Kidney epithelial cell (primary cell): ENCODE data around the gene ZSCAN22. TPM values are rescaled to one million over a fixed set of nuclear protein-coding genes. Genes with fewer than 3 reads are reported as not detected.

Source experiments
- DNase-seq: peaks from one replicate; pipeline ENCODE4 v3.0.0-alpha.2; 2010; ENCODE audit warnings: low read depth
- H3K27me3 ChIP-seq: 2 replicates; pipeline ENCODE4 v1.6.0; 2011; ENCODE audit warnings: low read length; ENCODE audit not compliant: control insufficient read depth, insufficient read depth
- H3K36me3 ChIP-seq: 2 replicates; pipeline ENCODE4 v1.5.1; 2011; ENCODE audit warnings: low read length; ENCODE audit not compliant: control insufficient read depth, insufficient read depth
- H3K4me3 ChIP-seq: 2 replicates; pipeline ENCODE4 v1.5.1; 2011; ENCODE audit warnings: low read depth, mild to moderate bottlenecking, control low read depth, low read length
- total RNA-seq: library from RNA; depleted of rRNA; stranded (reverse); fragments of >200 nt; gene quantifications from 2 replicates; pipeline ENCODE4 v1.2.3, GENCODE V29; 2015
- TF ChIP-seq, protein P1 (sequence below): IDR thresholded peaks from 2 replicates; pipeline ENCODE4 v1.5.1; 2011; ENCODE audit warnings: mild to moderate bottlenecking, moderate library complexity, low read length, control low read depth, inconsistent platforms; ENCODE audit not compliant: insufficient read depth, poor library complexity, severe bottlenecking

Gene ZSCAN22
- total RNA-seq, 1 donor from 2014 or later, result 2.0 TPM

DNA sequence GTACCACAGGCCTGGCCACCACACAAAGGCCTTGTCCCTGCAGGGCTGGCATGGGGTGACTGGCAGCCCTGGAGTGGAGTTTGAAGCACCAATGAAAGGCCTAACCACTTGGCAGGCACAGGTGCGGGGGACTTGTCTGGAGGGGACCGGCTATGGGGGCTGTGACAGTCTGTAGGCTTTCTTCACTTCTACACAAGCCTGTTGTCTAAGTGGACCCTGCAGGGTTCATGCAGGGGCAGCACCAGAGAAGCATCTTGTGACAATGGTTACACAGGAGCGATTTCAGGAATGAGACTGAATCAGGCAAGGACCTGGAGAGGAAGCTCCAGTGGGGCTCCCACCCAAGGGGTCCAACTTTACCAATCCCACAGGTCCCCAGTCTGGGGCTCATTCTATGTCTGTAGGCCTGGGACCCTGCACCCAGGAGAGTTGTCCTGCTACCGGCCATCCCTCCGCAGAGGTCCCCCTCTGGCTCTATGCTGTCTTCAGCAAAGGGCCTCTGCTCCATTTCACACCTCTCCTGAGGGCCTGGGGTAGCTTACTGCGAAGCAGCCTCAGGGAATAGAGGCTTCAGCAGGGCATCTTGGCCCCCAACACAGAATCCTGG is 56.3 kb downstream of the ZSCAN22 start:
- TF ChIP-seq, protein P1, sequence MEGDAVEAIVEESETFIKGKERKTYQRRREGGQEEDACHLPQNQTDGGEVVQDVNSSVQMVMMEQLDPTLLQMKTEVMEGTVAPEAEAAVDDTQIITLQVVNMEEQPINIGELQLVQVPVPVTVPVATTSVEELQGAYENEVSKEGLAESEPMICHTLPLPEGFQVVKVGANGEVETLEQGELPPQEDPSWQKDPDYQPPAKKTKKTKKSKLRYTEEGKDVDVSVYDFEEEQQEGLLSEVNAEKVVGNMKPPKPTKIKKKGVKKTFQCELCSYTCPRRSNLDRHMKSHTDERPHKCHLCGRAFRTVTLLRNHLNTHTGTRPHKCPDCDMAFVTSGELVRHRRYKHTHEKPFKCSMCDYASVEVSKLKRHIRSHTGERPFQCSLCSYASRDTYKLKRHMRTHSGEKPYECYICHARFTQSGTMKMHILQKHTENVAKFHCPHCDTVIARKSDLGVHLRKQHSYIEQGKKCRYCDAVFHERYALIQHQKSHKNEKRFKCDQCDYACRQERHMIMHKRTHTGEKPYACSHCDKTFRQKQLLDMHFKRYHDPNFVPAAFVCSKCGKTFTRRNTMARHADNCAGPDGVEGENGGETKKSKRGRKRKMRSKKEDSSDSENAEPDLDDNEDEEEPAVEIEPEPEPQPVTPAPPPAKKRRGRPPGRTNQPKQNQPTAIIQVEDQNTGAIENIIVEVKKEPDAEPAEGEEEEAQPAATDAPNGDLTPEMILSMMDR, result no peak

DNA sequence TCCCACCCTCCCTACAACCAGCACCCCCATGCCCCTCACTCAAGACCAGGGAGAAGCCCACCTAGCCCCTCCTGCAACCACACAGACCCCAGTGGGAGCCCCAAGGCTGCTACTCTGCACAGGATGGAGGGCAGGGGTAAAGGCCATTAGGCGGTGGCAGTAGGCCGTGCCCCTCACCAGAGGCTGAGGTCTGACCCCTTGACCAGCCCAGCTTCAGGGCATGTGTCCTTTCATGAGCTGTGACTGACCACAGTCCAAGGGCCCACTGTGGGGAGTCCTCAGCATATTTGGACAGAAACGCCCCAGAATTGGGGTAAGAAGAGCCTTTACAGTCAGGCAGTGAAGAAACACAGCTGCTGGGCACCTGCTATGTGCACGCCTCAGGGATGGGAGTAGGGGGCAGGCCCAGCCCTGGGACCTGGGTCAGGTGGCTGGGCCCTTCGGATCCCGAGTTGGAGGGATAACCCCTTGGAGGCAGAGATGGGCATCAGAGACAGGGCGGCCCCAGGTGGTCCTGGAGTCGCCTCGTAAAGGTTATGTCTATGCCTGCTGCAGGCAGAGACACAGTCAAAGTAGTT is 58.6 kb downstream of the ZSCAN22 start:
- H3K4me3 ChIP-seq, result no peak overlapping the region
- no peak for DNase-seq
- H3K27me3 ChIP-seq, result no peaks in the 10 kb centered on the region
- H3K36me3 ChIP-seq, result no peaks in the 10 kb centered on the region
- TF ChIP-seq, protein P1, result no peak

More for the DNA sequence above, 56.3 kb downstream of the ZSCAN22 start:
- Histone ChIP-seq H3K4me3 (no peak overlapping the region), H3K36me3 (no peaks in the 10 kb centered on the region), H3K27me3 (no peaks in the 10 kb centered on the region)
- no peak for DNase-seq

DNA sequence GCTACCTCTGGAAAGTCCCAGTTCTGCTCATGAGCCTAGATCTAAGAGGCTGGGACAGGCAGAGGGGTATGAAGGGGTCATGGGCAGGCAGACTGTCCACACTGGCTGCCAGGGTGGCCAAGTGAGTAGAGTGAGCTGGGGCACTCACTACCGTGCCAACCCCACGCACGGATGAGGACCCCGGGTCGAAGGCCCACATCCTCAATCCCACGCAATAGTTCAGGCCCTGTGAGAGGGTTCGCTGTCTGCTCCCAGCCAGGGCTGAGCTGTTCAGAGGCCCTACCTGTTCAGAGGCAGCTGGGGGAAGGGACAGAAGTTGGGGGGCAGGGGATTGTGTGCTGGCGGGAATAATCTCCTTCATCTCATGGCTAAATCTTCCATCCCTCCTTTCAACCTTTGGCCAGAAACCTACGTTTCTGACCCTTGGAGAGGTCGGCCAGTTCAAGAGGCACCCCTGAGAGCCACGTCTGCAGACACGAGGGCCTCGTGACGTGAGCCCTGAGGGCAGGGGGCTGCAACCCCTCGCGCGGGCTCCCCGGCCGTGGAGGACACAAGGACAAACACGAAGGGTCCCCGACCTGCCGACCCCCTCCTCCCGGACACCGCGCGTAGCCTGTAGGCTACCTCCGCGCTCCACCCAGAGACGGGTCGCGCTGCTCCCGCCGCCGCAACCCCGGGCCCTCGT is 59.2 kb downstream of the ZSCAN22 start:
- H3K4me3 ChIP-seq, result peak overlapping the region; percentile 51
- no peaks in the 10 kb centered on the region for H3K36me3 ChIP-seq
- DNase-seq, result no peak
- no peaks in the 10 kb centered on the region for H3K27me3 ChIP-seq
- TF ChIP-seq, protein P1, result no peak

DNA sequence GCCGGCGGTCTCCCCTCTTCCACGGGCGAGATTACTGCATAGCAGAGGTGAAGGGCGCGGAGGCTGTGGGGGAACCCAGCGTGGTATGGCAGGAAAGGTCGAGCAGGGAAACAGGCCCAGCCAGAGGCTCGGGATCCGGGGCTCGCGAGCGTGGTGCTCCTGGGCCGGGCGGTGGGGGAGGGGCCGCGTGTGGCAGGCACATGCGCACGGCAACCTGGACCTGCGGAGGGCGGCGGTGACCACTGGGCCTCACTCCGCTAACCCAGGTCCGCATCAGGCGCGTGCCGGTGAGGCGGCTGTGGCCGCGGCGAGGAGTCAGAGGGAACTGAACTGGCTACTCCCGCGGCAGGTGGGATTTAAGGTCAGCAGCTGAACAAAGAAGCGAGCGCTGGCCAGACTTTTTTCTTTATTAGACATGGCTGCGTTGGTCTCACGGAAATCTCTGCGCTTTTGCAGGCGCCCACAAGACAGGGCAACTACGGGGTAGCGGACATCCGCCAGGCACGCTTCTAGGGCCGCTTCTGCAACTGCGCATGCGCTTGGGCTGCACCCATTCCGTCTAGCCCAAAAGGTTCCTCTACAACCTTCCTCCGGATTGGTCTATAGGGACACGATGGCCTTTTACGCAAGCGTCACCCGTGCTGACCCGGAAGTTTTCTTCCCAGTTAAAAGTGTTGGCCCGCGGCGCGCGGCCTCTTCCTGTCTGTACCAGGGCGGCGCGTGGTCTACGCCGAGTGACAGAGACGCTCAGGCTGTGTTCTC is 60.0 kb downstream of the ZSCAN22 start, which contains the start of gene RPS5:
RPS5 (plus strand) TSS at position 694 of the 762 bp plus-strand sequence. CDS start 869 bp downstream, outside the sequence.
- H3K36me3 ChIP-seq, result no peaks in the 10 kb centered on the region
- DNase-seq, result peak; percentile 96
- H3K27me3 ChIP-seq, result no peaks in the 10 kb centered on the region
- TF ChIP-seq, protein P1, result no peak
- H3K4me3 ChIP-seq, result peak within 1 kb of the TSS; percentile 51

DNA sequence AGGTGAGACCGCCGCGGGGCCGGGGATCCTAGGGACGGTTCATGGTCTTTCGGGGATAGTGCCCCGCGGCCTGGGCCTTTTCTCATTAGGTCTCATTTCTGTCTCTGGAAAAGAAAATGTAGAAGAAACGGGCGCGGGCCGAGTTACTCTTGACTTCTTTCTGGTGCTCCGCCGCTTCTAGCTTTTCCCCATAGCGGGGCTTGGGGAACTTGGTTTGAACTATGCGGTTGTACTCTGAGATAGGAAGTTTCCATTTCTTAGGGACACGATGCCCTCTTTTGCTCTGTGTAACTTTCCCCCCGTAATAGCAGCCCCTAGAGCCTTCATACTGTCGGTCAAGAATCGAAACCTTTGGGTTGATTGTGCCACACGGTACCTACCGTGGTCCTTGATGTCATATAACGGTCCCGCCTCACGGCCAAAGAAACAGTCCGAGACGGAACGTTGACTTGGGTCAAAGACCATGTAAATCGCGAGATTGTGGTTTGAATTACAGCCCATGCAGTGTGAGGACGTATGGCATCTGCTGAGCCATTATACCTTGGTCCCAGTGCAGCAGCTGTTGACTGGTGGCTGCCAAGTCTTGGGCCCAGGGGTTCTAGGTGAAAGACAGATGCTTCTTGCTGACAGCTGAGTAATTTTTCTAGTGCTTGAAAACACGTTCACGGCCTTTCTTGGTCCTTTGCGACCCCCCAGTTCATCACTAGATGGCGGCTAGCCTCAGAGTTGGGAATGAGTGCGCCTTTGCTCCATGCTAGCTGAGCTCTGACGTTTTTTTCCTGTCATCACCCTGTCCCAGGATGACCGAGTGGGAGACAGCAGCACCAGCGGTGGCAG is 60.8 kb downstream of the ZSCAN22 start:
- Histone ChIP-seq H3K36me3 (no peaks in the 10 kb centered on the region), H3K27me3 (no peaks in the 10 kb centered on the region), H3K4me3 (peak overlapping the region; percentile 51)
- TF ChIP-seq, protein P1, result peak; percentile 5
- DNase-seq, result no peak
